Cerebellar nuclear complex (tissue), 1 donor: ENCODE results near the gene FBXO33.
A peak's percentile ranks its signal among the peaks of the same experiment; 100 is the strongest.
"Not testable (repeated sequence)": the region's sequence is repeated elsewhere in the genome, so short reads cannot be mapped to it uniquely, and the experiment has no call there.

Source experiments
- DNase-seq, 2 experiments: peaks; one replicate each; lab custom pipeline; 2025; lab: John Stamatoyannopoulos, UW

Gene FBXO33

DNA sequence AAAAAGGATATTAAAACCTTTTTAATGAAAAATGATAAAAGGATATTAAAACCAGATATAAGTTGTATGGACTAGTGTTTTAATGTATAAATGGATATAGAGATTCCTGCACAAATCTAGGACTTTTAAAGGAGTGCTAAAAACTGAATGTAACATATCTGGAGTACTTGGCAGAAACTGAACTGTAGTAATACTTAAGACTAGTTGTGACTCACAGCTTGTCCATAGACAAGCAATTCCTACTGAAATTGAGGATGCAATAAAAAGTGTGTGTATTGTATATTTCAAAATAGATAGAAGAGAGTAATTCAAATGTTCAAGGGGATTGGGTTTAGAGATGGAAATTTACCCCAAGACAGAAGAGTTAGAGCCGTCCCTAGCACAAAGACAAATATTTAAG is 59.6 kb downstream of the FBXO33 start:
- DNase-seq, result no peak

DNA sequence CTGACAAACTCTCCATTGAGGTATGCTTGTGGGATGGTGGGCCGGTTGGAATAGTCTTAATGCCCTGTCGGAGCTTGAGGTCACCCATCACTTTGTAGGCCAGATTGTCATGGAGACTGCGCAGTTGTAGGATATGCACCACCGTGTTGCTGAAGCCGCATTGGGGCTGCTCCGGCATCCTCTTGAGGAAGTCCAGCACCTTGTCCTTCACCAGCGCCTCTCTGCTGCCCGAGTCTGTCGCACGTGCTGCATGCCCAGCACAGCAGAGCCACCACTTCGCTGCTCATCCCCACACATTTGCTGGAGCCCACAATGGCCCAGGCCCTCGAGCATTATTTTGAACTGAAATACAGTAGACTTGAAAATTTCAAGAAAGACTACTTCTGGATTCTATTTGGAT is 61.8 kb downstream of the FBXO33 start:
- no peak for DNase-seq

DNA sequence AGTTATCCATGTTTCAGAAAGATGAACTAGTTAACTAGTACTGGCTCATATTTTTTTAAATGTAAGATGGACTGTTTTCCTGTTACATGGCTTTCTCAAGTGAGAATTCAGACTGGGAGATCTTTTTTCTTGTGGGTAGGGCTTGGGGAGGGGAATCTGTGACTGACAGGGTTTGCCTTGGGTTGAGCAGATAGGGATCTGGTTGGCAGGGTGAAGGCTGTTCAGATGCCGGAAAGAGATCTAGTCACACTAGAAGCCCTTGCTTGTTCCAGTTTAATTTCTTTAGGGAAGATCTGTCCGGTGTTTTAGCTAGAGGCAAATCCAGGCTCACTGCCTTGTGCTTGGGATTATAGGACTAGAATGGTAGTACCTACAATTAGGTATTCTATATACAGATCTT is 63.2 kb downstream of the FBXO33 start:
- DNase-seq, result no peak

DNA sequence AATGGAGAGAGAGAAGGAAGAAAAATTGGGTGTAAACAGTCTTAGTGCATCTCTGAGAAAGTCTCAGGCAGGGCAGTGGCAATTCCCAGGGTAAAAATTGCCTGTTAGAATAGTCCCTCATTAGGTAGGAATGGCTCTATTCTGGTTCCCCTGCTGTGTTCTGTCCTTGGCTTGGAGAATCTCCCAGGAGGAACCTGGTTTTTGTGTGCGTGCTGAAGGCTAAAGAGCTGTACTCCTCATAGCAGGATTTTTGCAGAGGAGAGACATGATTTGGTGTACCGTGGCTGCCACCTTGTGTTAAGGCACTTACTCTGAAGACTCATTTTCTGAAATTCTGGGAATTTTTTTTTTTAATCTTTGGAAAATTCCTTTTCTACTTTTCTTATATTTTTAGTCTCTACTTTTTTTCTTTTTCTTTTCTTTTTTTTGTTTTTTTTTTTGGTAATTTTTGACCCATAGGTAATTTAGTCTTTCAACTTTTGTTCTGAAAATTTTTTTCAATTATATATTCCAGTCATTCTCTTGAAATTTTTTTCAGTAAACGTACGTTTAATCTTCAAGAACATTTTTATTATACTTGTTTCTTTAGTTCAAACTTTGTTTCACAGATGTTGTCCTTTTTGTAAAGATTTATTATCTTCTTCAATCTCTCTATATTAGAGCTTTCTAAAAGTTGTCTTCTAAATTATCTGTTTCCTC is 63.8 kb downstream of the FBXO33 start:
- DNase-seq, result peak; percentile 3 to 34

DNA sequence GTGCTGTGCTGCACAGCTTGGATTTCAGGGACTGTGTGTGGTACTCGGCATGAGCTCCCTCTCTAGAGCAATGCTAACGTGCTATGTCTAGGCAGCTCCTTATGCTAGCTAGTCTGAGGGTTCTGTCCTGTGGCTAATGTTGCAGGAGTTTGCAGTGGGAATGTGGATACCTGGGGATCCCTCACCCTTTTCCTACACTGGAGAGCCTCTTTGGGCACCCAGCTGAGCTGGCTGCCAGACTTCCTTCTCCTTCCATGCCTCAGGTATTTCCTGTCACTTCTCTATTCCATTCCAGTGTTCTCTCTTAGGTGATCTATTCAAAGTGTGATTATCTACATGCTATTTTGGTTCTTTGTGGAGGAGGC is 64.9 kb downstream of the FBXO33 start:
- no peak for DNase-seq

DNA sequence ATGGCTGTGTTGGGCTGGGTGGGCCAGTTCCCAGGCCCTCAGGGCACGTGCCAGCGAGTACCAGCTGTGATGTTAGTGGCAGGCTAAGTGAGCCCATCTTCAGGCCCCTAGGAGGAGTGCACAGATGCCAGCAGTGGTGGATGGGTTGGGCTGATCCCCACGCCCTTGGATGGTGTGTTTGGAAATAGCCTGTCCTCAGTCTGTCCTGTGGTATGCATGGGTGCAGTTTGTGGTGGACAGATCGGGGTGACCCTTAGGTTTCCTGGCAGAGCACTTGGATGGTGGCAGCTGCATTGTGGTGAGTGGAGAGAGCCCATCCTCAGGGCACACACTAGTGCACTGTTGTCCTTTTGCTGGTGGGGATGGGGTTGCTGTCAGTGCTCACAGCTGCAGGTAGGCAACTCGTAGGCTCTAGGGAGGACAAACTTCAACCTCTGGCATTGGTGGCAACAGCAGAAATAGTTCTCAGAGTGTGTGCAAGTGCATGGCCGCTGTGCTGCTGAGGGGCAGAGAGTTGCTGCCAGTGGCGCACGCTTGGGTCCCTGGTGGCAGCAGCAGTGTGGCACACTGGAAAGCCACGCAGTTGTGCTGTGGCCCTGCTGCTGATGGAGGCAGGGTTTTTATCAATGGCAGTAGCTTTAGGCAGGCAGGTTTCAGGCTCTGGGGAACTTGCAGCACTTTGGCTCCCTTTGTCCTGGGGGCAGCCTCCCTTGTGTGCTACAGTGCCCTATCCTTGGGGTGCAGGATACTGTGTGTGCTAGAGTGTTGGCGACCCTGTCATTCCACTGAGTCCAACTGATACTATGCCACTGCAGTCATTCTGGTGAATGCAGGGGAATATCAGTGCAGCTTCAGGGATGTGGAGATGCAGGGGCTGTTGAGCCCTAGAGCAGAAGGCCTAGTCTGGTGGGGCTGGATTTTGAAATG is 65.5 kb downstream of the FBXO33 start:
- no peak for DNase-seq

DNA sequence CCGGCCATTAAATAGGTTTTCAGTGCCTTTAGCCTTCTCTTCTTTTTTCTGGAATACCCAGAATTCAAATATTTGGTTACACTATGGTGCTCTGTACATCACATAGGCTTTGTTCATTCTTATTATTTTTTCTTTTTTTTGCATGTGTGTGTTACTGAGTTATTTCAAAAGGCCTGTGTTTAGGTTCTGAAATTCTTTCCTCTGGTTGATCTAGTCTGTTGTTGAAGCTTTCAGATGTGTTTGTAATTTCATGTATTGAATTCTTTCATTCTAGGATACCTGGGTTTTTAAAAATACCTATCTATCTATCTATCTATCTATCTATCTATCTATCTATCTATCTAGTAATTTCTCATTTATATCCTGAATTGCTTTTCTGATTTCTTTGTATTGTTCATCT is 66.9 kb downstream of the FBXO33 start:
- DNase-seq, result no peak

DNA sequence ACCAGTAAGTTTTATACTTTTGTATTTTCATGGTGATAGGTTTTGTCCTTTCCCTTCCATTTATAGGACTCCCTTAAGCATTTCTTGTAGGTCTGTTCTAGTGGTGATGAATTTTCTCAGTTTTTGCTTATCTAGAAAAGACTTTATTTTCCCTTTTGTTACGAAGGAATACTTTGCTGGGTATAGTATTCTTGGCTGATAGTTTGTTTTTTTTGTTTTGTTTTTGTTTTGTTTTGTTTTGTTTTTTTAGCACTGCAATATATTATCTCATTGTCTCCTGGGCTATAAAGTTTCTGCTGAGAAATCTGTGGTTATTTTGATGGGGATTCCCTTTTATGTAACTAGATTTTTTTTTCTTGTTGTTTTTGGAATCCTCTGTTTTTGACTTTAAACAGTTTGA is 67.7 kb downstream of the FBXO33 start:
- no peak for DNase-seq

DNA sequence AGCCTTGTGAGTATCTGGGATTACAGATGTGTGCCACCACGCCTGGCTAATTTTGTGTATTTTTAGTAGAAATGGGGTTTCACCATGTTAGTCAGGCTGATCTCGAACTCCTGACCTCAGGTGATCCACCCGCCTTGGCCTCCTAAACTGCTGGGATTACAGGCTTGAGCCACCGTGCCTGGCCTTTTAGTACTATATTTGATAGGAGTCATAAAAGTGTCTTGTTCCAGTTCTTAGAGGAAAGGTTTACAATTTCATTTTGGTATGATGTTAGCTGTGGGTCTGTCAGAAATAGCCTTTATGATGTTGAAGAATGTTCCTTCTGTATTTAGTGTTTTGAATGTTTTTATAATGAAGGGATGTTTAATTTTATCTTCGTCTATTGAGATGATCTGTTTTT is 70.7 kb downstream of the FBXO33 start:
- not testable (repeated sequence) for DNase-seq

DNA sequence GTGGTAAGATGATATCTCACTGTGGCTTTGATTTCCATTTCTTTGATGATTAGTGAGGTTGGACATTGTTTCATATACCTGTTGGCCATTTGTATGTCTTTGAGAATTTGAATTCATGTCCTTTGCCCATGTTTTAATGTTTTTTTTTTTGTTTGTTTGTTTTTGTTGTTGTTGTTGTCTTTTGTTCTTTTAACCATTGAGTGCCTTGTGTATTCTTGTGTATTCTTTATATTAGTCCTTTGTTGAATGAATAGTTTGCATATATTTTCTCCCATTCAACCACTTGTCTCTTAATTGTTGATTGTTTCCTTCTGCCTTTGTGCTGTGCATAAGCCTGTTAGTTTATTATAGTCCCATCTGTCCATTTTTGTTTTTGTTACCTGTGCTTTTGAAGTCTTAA is 71.9 kb downstream of the FBXO33 start:
- no peak for DNase-seq

DNA sequence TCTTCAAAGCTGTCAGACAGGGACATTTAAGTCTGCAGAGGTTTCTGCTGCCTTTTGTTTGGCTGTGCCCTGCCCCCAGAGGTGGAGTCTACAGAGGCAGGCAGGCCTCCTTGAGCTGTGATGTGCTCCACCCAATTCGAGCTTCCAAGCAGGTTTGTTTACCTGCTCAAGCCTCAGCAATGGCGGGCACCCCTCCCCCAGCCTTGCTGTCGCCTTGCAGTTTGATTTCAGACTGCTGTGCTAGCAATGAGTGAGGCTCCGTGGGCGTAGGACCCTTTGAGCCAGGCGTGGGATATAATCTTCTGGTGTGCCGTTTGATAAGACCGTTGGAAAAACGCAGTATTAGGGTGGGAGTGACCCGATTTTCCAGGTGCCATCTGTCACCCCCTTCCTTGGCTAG is 73.2 kb downstream of the FBXO33 start:
- DNase-seq, result not testable (repeated sequence)

DNA sequence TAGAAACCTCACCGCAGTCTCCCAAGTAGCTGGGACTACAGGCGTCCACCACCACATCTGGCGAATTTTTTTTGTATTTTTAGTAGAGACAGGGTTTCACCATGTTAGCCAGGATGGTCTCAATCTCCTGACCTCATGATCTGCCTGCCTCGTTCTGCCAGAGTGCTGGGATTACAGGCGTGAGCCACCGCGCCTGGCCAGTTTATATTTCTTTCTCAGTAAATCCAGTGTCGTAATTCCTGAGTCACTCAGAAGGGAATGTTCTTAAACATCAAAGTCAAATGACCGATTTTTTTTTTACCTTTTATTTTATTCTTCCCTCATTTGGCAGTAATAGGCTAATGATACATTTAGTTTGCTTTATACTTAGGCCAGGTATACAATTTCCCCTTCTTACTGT is 80.5 kb downstream of the FBXO33 start:
- DNase-seq, result no peak

DNA sequence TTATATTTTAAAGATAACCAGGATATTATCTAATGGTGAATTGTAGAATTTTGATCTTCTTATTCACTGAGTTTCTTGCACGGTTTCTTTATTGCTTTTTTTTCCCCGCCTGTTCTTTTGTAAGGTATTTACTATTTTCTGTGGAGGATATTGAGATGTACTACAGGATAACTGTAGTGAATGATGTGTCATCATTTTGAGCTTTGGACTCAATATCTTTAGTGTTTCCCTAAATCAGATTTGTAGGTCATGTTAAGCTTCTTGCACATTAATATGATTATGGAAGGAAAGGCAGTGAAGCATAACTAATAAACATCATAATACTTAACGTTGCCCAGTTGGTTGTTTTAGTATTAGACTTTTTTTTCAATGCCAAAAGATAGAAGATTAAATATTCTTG is 81.4 kb downstream of the FBXO33 start:
- no peak for DNase-seq
